CD4-positive, CD25-positive, alpha-beta regulatory T cell (primary cell): Measurements from ENCODE around the gene MGARP. TPM values are rescaled to one million over a fixed set of nuclear protein-coding genes. Genes with fewer than 3 reads are reported as not detected.

Experiments
- ATAC-seq, 2 donors: fragments of 150-1000 bp; cut with Tn5 transposase; one replicate each; pipeline ENCODE4 v1.10.0; 2021; ENCODE audit warnings: low read depth in 2 of 2, moderate number of reproducible peaks in 2 of 2, moderate library complexity in 1 of 2
- DNase-seq, 3 donors: peaks; one replicate each; pipeline versions ENCODE4 v3.0.0 to v3.0.0-alpha.2; 2012 to 2022; ENCODE audit warnings: mixed read lengths in 1 of 3
- H3K27ac ChIP-seq: one replicate; pipeline ENCODE4 v1.7.0; 2013; ENCODE audit warnings: mild to moderate bottlenecking, low read length; ENCODE audit not compliant: insufficient read depth, poor library complexity, severe bottlenecking
- H3K27me3 ChIP-seq: one replicate; pipeline ENCODE4 v1.7.0; 2013; ENCODE audit warnings: low read length; ENCODE audit not compliant: control insufficient read depth, insufficient read depth
- H3K36me3 ChIP-seq: one replicate; pipeline ENCODE4 v1.7.0; 2013; ENCODE audit warnings: mild to moderate bottlenecking, low read length, moderate library complexity; ENCODE audit not compliant: control insufficient read depth, insufficient read depth
- H3K4me1 ChIP-seq: 2 replicates; pipeline ENCODE4 v1.7.0; 2013; ENCODE audit warnings: mild to moderate bottlenecking, low read length; ENCODE audit not compliant: insufficient read depth, control insufficient read depth, poor library complexity, severe bottlenecking
- H3K4me3 ChIP-seq: one replicate; pipeline ENCODE4 v1.7.0; 2013; ENCODE audit warnings: low read depth, mild to moderate bottlenecking, low read length, moderate library complexity
- H3K9me3 ChIP-seq, 2 experiments: 1 replicate in 1 of 2; 2 replicates in 1 of 2; pipeline ENCODE4 v1.7.0; 2013; ENCODE audit warnings: low read length in 2 of 2, mild to moderate bottlenecking in 1 of 2, moderate library complexity in 1 of 2; ENCODE audit not compliant: control insufficient read depth in 2 of 2
- H3K27ac Mint-ChIP-seq, 3 donors: one replicate each; pipeline ENCODE4 v1.8.0; 2020 to 2022; ENCODE audit warnings: mild to moderate bottlenecking in 3 of 3, mixed read lengths in 3 of 3, moderate library complexity in 2 of 3
- H3K27me3 Mint-ChIP-seq: one replicate; pipeline ENCODE4 v1.8.0; 2022; ENCODE audit warnings: mild to moderate bottlenecking, mixed read lengths
- H3K36me3 Mint-ChIP-seq: one replicate; pipeline ENCODE4 v1.8.0; 2020; ENCODE audit warnings: mixed read lengths
- H3K4me1 Mint-ChIP-seq, 4 donors: one replicate each; pipeline ENCODE4 v1.8.0; 2020 to 2022; ENCODE audit warnings: mixed read lengths in 4 of 4, mild to moderate bottlenecking in 1 of 4
- H3K4me3 Mint-ChIP-seq, 4 donors: one replicate each; pipeline ENCODE4 v1.8.0; 2020 to 2022; ENCODE audit warnings: mild to moderate bottlenecking in 4 of 4, mixed read lengths in 4 of 4, moderate library complexity in 3 of 4
- H3K9me3 Mint-ChIP-seq, 7 donors: one replicate each; pipeline ENCODE4 v1.8.0; 2020 to 2022; ENCODE audit warnings: mixed read lengths in 7 of 7, mild to moderate bottlenecking in 3 of 7, moderate library complexity in 2 of 7
- polyA plus RNA-seq, 4 donors: library from polyadenylated mRNA; unstranded; fragments of 300-500 nt; fragmentation: Illumina TruSeq; gene quantifications; one replicate each; pipeline ENCODE4 v1.2.3, GENCODE V29; 2021
- total RNA-seq: library from RNA; stranded (reverse); gene quantifications from one replicate; pipeline ENCODE4 v1.2.3, GENCODE V29; 2022

Gene MGARP
- total and polyA plus RNA-seq, 5 donors from 2014 or later, result 0.18 to 0.49 (median 0.37) TPM; not detected in 1

DNA sequence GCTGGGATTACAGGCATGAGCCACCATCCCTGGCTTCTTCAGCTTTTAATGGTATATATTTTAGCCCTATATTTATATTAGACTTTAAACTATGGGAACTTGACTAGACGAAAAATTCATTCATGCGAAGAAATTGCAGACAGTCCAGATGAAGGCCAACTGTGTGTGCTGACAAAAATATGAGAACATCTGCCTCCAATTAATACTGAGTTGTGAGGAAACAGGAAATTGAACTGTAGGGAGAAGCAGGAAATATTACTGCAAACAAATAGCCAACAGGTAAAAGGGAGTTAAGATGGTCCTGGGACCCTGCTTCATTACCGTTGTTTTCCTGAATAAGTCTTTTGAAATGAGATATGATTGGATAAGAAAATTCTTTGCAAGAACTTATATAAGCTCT, 26.3 kb downstream of the MGARP start:
- Mint-ChIP-seq H3K27ac (no peak overlapping the region), H3K9me3 (peaks cover 0 to 3% (median 0%) of the 10 kb centered on the region in 7 donors), H3K4me3 (no peak overlapping the region)

DNA sequence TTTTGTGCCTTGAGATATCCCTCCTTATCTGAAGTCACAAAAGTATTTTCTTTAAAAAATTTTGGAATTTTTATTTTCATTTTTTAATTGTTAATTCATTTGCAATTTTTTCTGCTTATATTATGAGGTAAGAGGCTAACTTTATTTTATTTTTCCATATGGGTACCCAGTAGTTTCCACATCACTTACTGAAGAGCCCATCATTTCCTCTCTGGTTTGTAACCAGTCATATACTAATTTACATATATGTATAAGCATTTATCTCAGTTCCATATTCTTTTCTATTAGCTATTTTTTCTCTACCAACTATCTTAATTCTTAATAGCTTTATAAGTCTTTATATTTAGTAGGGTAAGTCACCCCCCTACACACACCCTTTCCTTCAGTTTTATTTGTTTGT, 27.0 kb downstream of the MGARP start:
- Mint-ChIP-seq H3K4me1 (no peaks in the 10 kb centered on the region), H3K27me3 (peaks cover 36% of the 10 kb centered on the region), H3K4me3 (no peak overlapping the region), H3K9me3 (peaks cover 0 to 3% (median 0%) of the 10 kb centered on the region in 7 donors), H3K36me3 (no peaks in the 10 kb centered on the region), H3K27ac (no peak overlapping the region)
- no peaks in the 10 kb centered on the region for H3K36me3 ChIP-seq
- no peaks in the 10 kb centered on the region for H3K4me1 ChIP-seq
- peaks cover 2% of the 10 kb centered on the region for H3K27me3 ChIP-seq
- ATAC-seq, result no peak
- H3K27ac ChIP-seq, result no peak overlapping the region
- H3K4me3 ChIP-seq, result no peak overlapping the region
- DNase-seq, result no peak
- H3K9me3 ChIP-seq, result no peaks in the 10 kb centered on the region

More for the DNA sequence above, 26.3 kb downstream of the MGARP start:
- no peaks in the 10 kb centered on the region for H3K36me3 ChIP-seq
- no peaks in the 10 kb centered on the region for H3K9me3 ChIP-seq
- H3K27me3 ChIP-seq, result peaks cover 2% of the 10 kb centered on the region
- H3K4me1 Mint-ChIP-seq, result no peaks in the 10 kb centered on the region
- H3K4me3 ChIP-seq, result no peak overlapping the region
- peaks cover 35% of the 10 kb centered on the region for H3K27me3 Mint-ChIP-seq
- ATAC-seq, result no peak
- no peak for DNase-seq
- no peak overlapping the region for H3K27ac ChIP-seq
- H3K36me3 Mint-ChIP-seq, result no peaks in the 10 kb centered on the region
- no peaks in the 10 kb centered on the region for H3K4me1 ChIP-seq

DNA sequence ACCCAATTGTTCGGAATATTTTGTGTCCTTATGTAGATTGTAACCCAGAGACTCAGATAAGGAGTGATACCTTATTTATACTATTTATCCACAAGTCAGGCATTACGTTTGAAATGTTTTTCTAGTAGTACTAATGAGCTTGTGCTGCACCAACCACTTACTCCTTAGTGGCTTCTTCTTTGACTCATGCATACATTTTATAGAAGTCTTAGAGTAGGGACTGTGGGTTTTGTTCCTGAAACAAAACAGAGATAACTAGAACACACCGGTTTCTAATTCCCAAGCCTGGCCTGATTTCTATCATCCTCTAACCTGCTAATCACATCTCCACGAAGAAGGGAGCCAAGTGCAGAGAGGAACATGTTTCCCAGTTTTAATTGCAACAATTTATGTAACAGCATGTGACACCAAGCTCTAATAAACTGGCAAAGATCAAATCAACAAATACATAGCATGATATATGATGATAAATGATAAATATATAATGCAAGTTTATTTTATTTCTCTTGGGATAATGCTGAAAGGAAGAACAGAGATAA, 32.3 kb downstream of the MGARP start:
- Histone ChIP-seq H3K9me3 (no peaks in the 10 kb centered on the region), H3K27me3 (no peaks in the 10 kb centered on the region), H3K36me3 (no peaks in the 10 kb centered on the region), H3K27ac (no peak overlapping the region), H3K4me3 (no peak overlapping the region), H3K4me1 (no peaks in the 10 kb centered on the region)
- peaks cover 29% of the 10 kb centered on the region for H3K27me3 Mint-ChIP-seq
- no peak overlapping the region for H3K27ac Mint-ChIP-seq
- no peak for ATAC-seq
- DNase-seq, result no peak
- H3K4me1 Mint-ChIP-seq, result no peaks in the 10 kb centered on the region
- H3K4me3 Mint-ChIP-seq, result no peak overlapping the region
- H3K36me3 Mint-ChIP-seq, result no peaks in the 10 kb centered on the region
- no peaks in the 10 kb centered on the region for H3K9me3 Mint-ChIP-seq

DNA sequence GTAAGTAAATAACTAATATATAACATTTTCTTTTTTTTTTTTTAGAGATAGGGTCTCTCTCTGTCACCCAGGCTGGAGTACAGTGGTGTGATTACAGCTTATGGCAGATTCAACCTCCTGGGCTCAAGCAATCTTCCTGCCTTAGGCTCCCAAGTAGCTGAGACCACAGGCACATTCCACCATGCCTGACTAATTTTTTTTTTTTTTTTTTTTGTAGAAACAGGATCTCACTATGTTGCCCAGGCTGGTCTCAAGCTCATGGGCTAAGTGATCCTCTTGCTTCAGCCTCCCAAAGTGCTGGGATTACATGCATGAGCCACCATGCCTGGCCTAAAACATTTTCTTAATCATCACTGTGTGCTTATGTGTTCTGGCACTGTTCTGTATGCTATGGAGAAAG, 32.8 kb downstream of the MGARP start:
- Mint-ChIP-seq H3K9me3 (no peaks in the 10 kb centered on the region), H3K4me3 (no peak overlapping the region), H3K4me1 (no peaks in the 10 kb centered on the region), H3K27me3 (peaks cover 31% of the 10 kb centered on the region), H3K27ac (no peak overlapping the region), H3K36me3 (no peaks in the 10 kb centered on the region)
- no peaks in the 10 kb centered on the region for H3K9me3 ChIP-seq
- no peak overlapping the region for H3K27ac ChIP-seq
- no peak for DNase-seq
- H3K36me3 ChIP-seq, result no peaks in the 10 kb centered on the region
- ATAC-seq, result no peak
- H3K27me3 ChIP-seq, result no peaks in the 10 kb centered on the region
- H3K4me3 ChIP-seq, result no peak overlapping the region
- no peaks in the 10 kb centered on the region for H3K4me1 ChIP-seq

DNA sequence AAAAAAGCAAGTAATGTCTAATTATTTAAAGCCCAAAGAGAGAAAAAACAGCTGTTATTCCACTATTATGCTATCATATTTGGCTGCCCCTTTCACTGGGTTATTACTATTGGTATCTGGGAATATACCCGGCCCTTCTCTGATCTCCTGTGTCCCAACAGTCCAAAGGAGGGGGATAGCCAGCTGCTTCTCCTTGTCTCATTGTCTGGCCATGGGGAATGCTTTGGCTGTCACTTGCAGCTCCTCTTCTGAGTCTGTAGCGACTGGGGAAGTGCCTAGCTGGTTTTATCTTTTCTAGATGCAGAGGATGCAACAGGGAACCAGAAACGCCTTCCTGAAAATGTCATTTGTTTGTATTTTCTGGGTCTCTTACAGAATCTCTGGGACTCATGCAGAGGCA, 33.9 kb downstream of the MGARP start:
- Mint-ChIP-seq H3K27ac (no peak overlapping the region), H3K4me1 (no peaks in the 10 kb centered on the region), H3K9me3 (no peaks in the 10 kb centered on the region), H3K4me3 (no peak overlapping the region), H3K27me3 (peaks cover 35% of the 10 kb centered on the region), H3K36me3 (no peaks in the 10 kb centered on the region)
- Histone ChIP-seq H3K27ac (no peak overlapping the region), H3K36me3 (no peaks in the 10 kb centered on the region), H3K4me3 (no peak overlapping the region), H3K27me3 (no peaks in the 10 kb centered on the region), H3K9me3 (no peaks in the 10 kb centered on the region), H3K4me1 (no peaks in the 10 kb centered on the region)
- ATAC-seq (no peak), DNase-seq (no peak)

DNA sequence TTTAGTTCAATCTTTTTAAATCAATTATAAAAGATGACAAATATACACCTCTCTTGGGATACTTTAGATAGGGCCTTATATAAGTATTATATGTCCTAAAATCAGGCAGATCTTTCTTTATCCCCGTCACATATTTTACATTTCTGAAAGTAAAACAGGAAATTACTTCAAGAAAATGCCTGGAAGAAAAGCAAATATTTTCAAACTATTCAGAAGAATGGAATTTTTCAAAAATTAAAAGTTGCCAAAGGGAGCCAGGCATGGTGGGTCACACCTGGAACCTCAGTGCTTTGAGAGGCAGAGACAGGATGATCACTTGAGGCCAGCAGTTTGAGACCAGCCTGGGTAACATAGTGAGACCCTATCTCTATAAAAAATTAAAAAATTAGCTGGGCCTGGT, 34.4 kb downstream of the MGARP start:
- H3K27ac ChIP-seq, result no peak overlapping the region
- no peaks in the 10 kb centered on the region for H3K4me1 ChIP-seq
- Mint-ChIP-seq H3K27ac (no peak overlapping the region), H3K9me3 (no peaks in the 10 kb centered on the region), H3K4me1 (no peaks in the 10 kb centered on the region), H3K27me3 (peaks cover 35% of the 10 kb centered on the region), H3K4me3 (no peak overlapping the region), H3K36me3 (no peaks in the 10 kb centered on the region)
- no peak overlapping the region for H3K4me3 ChIP-seq
- DNase-seq, result no peak
- H3K27me3 ChIP-seq, result no peaks in the 10 kb centered on the region
- H3K9me3 ChIP-seq, result no peaks in the 10 kb centered on the region
- no peak for ATAC-seq
- H3K36me3 ChIP-seq, result no peaks in the 10 kb centered on the region

DNA sequence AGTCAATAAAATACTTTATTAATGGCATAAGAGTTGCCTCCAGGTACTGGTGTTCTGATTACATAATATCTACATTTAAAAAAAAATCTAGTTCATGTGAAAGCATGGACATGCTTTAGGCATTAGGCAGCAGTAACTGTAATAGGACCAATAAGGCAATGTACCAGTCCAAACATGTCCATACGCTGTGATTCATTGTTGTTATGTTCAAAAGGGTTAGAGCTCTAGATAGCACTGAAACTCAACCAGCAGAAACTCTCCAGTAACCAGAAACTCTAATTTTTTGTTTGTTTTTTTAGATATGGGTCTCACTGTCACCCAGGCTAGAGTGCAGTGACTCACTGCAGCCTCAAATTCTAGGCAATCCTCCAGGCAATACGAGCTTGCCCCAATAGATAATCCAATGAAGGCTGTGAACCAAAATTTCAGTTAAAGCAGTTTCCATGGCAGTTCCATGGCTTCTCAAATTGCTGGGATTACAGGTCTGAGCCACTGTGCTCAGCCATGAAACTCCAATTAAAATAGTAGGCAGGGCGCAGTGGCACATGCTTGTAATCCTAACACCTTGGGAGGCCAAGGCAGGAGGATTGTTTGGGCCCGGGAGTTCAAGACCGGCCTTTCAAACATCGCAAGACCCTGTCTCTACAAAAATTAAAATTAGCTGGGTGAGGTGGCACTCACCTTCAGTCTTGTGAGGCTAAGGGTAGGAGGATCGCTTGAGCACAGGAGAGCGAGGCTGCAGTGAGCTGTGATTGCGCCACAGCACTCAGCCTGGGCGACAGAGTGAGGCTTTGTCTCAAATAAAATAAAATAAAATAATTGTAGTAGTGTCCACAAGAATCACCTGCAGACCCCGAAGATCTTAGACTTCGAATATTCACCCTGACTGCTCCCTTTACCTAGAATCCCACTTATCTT, 36.3 kb downstream of the MGARP start:
- ATAC-seq (no peak), DNase-seq (no peak)
- Histone ChIP-seq H3K27ac (no peak overlapping the region), H3K4me1 (no peaks in the 10 kb centered on the region), H3K36me3 (no peaks in the 10 kb centered on the region), H3K27me3 (no peaks in the 10 kb centered on the region), H3K4me3 (no peak overlapping the region), H3K9me3 (no peaks in the 10 kb centered on the region)
- Mint-ChIP-seq H3K27me3 (peaks cover 33% of the 10 kb centered on the region), H3K36me3 (no peaks in the 10 kb centered on the region), H3K4me1 (no peaks in the 10 kb centered on the region), H3K27ac (no peak overlapping the region), H3K9me3 (peaks cover 0 to 4% (median 0%) of the 10 kb centered on the region in 7 donors), H3K4me3 (no peak overlapping the region)
